HG02798 (cell line): ENCODE data around the gene SRCIN1.

ENCODE experiments used
- ATAC-seq: cut with Tn5 transposase; IDR thresholded peaks from one replicate; pipeline ENCODE4 v1.9.1; 2021; ENCODE audit warnings: mild to moderate bottlenecking; ENCODE audit not compliant: unreplicated experiment, poor library complexity

The SRCIN1 gene

GRCh38 chr17:38600416-38600815 lies 5.3 kb downstream of the SRCIN1 start:
- no peak for ATAC-seq

DNA sequence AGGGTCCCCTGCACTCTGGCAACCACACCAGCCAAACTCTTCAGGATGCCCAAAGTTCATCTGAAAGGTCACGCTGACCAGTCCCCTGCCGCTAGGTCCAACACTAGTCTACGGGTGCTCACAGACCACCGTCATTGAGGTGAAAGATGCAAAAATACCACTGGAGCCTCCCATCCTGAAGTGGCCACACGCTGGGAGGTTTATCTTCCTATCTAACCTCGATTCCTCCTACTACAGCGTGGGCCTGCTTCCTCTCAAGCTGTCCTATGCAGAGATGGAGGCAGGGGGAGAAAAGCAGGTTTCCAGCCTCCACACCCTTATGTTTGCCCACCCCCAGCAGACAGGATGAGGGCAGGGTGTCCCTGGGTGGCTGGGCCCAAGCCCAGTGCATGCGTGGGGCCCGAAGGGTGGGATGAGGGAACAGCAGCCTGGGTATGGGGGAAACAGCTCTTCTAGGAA lies 6.3 kb downstream of the SRCIN1 start:
- no peak for ATAC-seq

GRCh38 chr17:38598995-38599394 lies 6.8 kb downstream of the SRCIN1 start:
- no peak for ATAC-seq

DNA sequence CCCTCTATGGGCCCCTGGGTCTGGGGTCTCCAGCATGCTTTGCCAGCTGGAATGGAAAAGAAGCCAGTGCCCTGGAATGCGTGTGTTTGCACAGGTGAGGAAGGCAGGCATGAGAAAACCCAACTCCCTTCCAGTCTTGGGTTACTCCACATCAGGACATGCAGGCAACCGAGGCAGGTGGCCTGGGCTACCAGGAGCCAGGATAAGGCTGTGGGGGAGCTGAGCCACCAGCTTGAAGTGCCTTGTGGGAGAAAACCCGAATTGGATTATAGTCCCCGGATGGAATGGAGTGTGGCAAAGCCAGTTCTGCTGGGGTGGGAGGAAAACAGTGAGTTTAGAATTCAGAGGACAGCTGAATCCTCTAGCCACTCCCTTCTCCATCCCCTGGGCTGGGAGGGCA lies 7.2 kb downstream of the SRCIN1 start:
- no peak for ATAC-seq

GRCh38 chr17:38597375-38597774 lies 8.4 kb downstream of the SRCIN1 start:
- ATAC-seq, result no peak

- ATAC-seq, result no peak
Measured at GRCh38 chr17:38596651-38597050, 9.1 kb downstream of the SRCIN1 start.

DNA sequence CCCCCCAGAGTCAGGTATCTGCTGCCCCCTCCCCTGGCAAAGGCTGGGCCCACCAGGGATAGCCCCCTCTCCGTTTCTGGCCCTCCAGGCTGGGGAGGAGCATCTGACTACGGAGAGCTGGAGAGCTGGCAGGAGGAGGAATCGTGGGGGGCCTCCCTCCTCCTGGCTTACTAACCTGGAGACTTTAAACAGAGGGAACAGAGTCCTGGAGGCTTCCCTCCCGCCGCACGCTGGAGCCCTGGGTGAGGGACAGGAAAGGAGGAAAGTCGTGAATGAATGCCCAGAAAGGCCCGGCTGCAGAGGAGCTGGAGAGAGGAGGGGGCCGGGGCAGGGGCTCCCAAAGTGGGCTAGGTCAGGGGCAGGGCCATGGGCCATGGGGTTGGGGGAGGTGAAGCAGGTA lies 9.9 kb downstream of the SRCIN1 start:
- ATAC-seq, result no peak

- no peak for ATAC-seq
Measured at GRCh38 chr17:38594152-38594551, 11.6 kb downstream of the SRCIN1 start.

GRCh38 chr17:38592487-38592886 lies 13.3 kb downstream of the SRCIN1 start:
- ATAC-seq, result no peak

DNA sequence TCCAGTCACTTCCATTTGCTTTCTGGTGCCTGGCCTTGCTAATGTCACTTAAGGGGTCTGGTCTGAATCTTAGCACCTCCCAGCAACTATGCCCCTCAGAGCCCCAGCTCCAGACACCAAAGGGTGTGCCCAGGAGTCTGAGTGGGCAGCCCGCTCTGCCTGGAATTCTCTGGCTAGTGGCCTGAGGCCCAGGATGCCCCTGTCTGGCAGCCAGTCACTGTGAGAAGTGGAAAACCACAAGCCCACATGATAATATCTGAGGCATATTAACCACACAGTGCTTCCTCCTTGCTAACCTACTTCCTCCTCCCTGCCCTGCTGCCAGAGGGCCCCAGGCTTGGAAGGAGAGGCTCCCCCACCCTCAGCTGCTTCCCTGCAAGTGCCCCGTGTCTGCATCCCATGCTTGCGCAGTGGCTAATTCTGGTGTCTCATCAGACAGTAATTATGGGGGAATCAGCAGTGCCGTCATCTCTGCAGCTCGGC lies 14.0 kb downstream of the SRCIN1 start:
- ATAC-seq, result no peak

GRCh38 chr17:38590988-38591758 lies 14.6 kb downstream of the SRCIN1 start:
- no peak for ATAC-seq

GRCh38 chr17:38589462-38590114 lies 16.2 kb downstream of the SRCIN1 start:
- ATAC-seq, result no peak

DNA sequence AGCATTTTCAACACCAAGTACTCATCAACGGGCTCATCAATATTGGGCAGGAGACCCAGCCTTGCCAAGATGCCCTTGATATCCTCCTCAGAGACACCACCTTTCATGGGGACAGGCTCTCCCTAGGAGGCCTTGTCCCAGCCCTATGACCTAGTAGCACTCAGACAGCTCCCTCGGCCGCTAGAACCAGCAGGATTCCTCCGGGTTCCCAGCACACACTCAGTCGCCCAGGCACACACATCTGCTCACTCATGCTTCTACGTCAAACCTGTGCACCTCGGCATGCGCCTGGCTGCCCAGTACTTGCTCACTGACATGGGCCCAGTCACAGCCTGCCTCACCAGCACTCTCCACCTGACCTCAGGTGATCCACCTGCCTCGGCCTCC lies 17.0 kb downstream of the SRCIN1 start:
- ATAC-seq, result no peak

DNA sequence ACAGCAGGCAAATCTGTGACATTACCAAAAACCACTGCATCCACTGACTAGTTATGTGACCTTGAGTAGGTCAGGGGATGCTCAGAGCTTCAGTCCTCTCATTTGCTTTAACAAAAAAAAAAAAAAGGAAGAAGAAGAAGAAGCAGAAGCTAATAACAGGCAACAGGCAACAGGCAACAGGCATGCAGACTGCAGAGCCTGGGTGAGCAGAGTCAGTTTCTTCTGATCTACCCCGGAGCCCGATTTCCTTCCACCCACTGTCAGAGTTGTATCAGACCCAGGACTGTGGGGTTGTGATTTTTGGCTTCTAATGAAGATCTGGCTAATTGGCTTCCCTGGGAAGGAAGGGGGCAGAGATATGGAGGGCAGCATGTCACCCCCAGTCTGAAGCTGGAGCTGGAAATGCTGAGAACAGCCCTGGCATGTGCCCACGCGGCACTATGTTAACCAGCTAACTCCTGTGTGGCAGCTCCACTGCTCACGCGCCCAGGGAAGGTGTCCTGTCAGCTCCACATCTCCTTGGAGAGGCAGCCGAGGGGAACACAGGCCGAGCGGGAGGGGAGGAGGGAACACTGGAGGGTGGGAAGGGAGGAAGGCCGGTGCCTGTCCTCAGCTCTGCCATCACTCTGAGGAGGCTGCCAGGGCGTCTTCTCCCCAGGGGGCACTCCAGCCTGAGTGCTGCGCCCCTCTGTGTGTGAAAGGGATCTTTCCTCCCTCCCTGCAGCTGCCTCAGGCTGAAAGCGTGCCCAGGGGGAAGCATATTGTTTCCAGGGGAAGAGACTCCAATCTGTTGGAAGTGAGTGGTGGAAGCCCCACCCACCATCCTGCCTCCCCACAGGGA lies 17.6 kb downstream of the SRCIN1 start:
- ATAC-seq, result no peak

- ATAC-seq, result no peak
Measured at GRCh38 chr17:38587203-38587602, 18.5 kb downstream of the SRCIN1 start.

DNA sequence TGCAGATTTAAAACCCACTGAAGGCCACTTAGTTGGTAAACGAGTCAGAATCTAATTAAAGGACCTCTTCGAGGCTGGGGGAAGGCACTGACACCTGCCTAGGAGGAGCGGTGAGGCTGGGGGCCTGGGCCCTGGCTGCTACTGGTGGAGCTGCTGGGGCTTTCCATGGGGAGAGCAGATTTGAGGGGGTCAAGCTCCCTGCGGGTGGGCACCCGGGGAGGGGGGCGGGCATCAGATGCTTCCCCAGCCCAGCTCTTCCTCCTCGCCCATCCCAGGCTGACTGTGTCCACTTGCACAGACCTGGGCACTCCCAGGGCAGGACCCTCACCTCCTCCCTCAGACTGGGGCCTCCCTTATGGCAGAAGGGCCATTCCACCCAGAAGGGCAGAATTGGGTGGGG lies 19.0 kb downstream of the SRCIN1 start:
- no peak for ATAC-seq

- ATAC-seq, result no peak
Measured at GRCh38 chr17:38585918-38586529, 19.7 kb downstream of the SRCIN1 start.

DNA sequence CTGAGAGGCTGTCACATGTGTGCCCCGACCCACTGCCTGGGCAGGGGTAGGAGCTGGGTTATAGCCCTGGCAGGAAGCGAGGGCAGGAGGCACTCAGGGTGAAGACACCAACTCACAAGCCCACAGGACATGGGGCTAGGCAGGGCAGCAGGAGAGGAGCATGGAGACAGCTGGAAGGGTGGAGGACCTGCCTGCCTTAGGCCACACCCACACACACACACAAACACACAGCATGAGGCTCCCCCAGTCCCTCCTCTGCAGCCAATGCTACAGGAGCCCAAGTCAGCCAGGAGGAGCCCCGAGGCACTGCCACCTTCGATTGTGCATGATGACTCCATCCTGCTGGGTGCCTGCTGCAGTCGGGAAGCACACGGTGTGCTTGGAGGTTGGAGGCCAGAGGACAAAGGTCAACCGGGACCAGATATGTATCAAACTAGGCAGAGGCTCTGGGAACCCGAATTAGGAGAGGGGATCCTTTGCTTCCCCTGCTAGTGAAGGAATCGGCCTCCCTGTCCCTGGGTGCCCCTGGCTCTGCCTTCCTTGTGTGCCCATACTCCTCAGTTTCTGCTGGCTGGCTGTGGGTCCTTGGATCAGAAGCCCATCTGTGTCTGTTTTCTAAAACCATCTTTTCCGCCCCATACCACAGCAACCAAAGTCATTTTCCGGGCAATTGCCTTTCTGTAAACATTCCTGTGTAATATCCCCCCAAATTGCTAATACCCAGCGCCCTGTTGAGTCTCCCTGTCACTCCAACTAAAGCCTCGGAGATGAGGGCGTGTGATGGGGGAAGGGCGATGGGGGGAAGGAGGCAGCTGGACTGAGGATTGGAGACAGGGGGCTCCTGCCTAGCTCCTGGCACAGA lies 20.5 kb downstream of the SRCIN1 start:
- no peak for ATAC-seq

DNA sequence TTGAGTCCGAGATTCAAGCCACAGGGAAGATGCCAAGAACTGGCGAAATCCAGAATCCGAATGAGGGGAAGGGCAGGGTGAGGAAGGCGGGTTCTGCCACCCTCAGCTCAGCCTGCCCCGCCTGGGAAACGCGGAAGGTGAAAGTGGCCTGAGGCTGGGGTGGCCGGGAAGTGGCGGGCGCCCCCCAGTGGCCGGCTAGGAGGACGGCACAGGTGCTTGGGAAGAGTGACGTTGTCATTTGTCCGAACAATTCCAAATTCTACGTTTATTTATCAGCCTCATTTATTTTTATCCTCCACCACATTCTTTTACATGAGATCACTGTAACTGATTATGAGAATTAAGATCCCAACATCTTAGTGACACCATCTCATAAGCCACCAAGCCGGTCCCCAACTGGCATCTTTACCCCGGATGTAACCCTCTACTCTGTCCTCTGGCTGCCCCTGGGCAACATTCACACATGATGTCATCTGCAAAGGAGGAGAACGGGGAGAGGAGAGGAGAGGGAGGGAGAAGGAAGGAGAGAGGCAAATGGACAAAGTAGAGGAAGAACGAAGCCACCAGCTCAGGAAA lies 21.3 kb downstream of the SRCIN1 start:
- ATAC-seq, result no peak
